HG02763 (cell line): ENCODE results near the gene RNF208.
A peak's percentile ranks its signal among the peaks of the same experiment; 100 is the strongest.

ENCODE experiments used
- ATAC-seq: cut with Tn5 transposase; IDR thresholded peaks from one replicate; pipeline ENCODE4 v1.9.1; 2021; ENCODE audit warnings: mild to moderate bottlenecking, moderate library complexity; ENCODE audit not compliant: unreplicated experiment

Gene RNF208

GRCh38 chr9:137215196-137215986 lies 6.6 kb downstream of the RNF208 start:
- no peak for ATAC-seq

- no peak for ATAC-seq
Measured at GRCh38 chr9:137214620-137215019, 7.4 kb downstream of the RNF208 start.

GRCh38 chr9:137213160-137214060 lies 8.6 kb downstream of the RNF208 start:
- ATAC-seq, result no peak

- no peak for ATAC-seq
Measured at GRCh38 chr9:137212520-137212919, 9.5 kb downstream of the RNF208 start.

GRCh38 chr9:137211532-137211931 lies 10.5 kb downstream of the RNF208 start:
- no peak for ATAC-seq

- ATAC-seq, result no peak
Measured at GRCh38 chr9:137206602-137207001, 15.4 kb downstream of the RNF208 start.

GRCh38 chr9:137205126-137206069 lies 16.6 kb downstream of the RNF208 start, which contains the start of the genes NDOR1 and TMEM203:
NDOR1 (plus strand) TSS chr9:137205700; CDS start chr9:137205778, 78 bp downstream.
TMEM203 (minus strand) TSS chr9:137205648; CDS start chr9:137205414, 234 bp downstream.
- ATAC-seq, result no peak

- no peak for ATAC-seq
Measured at GRCh38 chr9:137204731-137205125, 17.3 kb downstream of the RNF208 start.

- ATAC-seq, result no peak
Measured at GRCh38 chr9:137202966-137203365, 19.1 kb downstream of the RNF208 start.

GRCh38 chr9:137201205-137201868 lies 20.7 kb downstream of the RNF208 start:
- no peak for ATAC-seq

GRCh38 chr9:137200311-137201204 lies 21.5 kb downstream of the RNF208 start, which contains the start of gene TPRN:
TPRN (minus strand) TSS chr9:137200741; CDS start chr9:137200711, 30 bp downstream.
- peak; percentile 86 for ATAC-seq

- ATAC-seq, result no peak
Measured at GRCh38 chr9:137199411-137200121, 22.5 kb downstream of the RNF208 start.

- ATAC-seq, result no peak
Measured at GRCh38 chr9:137198902-137199283, 23.1 kb downstream of the RNF208 start.

GRCh38 chr9:137198051-137198901 lies 23.8 kb downstream of the RNF208 start:
- ATAC-seq, result no peak

GRCh38 chr9:137195525-137196220 lies 26.4 kb downstream of the RNF208 start:
- ATAC-seq, result no peak

- ATAC-seq, result no peak
Measured at GRCh38 chr9:137194909-137195308, 27.1 kb downstream of the RNF208 start.

- ATAC-seq, result no peak
Measured at GRCh38 chr9:137194388-137194787, 27.7 kb downstream of the RNF208 start.
